H1 (cell line): ENCODE measurements around the gene FAH.

Source experiments
- BRCA1 ChIP-seq: IDR thresholded peaks from 2 replicates; pipeline ENCODE4 v1.6.1; 2012; ENCODE audit warnings: low read depth, low read length, improper control_type of control experiment
- CEBPB ChIP-seq: IDR thresholded peaks from 2 replicates; pipeline ENCODE4 v1.6.1; 2012; ENCODE audit warnings: low read depth, low read length
- EZH2 ChIP-seq: fragments of 200-600 bp; sonication (generic); IDR thresholded peaks from 2 replicates; pipeline ENCODE4 v1.7.1; 2012; ENCODE audit warnings: low read depth, mild to moderate bottlenecking, moderate library complexity, low read length, inconsistent platforms; ENCODE audit not compliant: severe bottlenecking
- POLR2A ChIP-seq, 2 experiments: IDR thresholded peaks; 1 replicate in 1 of 2; 2 replicates in 1 of 2; pipeline ENCODE4 v1.6.1; 2011; ENCODE audit warnings: low read depth in 2 of 2, low read length in 2 of 2, mild to moderate bottlenecking in 2 of 2; ENCODE audit errors: control extremely low read depth in 1 of 2
- POLR2AphosphoS5 ChIP-seq: IDR thresholded peaks from 2 replicates; pipeline ENCODE4 v1.6.1; 2011; ENCODE audit warnings: low read depth, low read length
- RNF2 ChIP-seq: fragments of 200-900, 300-1000 bp; sonication (generic); IDR thresholded peaks from 2 replicates; pipeline ENCODE4 v1.7.1; 2016; ENCODE audit warnings: borderline replicate concordance, low read depth, mild to moderate bottlenecking, antibody characterized with exemption, low read length; ENCODE audit not compliant: poor library complexity, severe bottlenecking; ENCODE audit errors: missing control alignments
- TF ChIP-seq, protein P1 (sequence below), 3 experiments: IDR thresholded peaks; 1 replicate in 2 of 3; 2 replicates in 1 of 3; pipeline versions ENCODE4 v1.5.1 to v1.6.1; 2011; ENCODE audit warnings: low read length in 3 of 3, mild to moderate bottlenecking in 3 of 3, inconsistent platforms in 2 of 3, low read depth in 1 of 3, moderate library complexity in 1 of 3; ENCODE audit not compliant: insufficient read depth in 1 of 3; ENCODE audit errors: control extremely low read depth in 1 of 3

- TF ChIP-seq BRCA1 (no peak), POLR2A (IDR thresholded peaks at IDR 0.05; ENCODE audit: control extremely low read depth in 1 of 2, low read depth in 2 of 2, low read length in 2 of 2) (no peak), CEBPB (no peak), EZH2 (no peak), RNF2 (no peak), POLR2AphosphoS5 (no peak)
- TF ChIP-seq, protein P1, sequence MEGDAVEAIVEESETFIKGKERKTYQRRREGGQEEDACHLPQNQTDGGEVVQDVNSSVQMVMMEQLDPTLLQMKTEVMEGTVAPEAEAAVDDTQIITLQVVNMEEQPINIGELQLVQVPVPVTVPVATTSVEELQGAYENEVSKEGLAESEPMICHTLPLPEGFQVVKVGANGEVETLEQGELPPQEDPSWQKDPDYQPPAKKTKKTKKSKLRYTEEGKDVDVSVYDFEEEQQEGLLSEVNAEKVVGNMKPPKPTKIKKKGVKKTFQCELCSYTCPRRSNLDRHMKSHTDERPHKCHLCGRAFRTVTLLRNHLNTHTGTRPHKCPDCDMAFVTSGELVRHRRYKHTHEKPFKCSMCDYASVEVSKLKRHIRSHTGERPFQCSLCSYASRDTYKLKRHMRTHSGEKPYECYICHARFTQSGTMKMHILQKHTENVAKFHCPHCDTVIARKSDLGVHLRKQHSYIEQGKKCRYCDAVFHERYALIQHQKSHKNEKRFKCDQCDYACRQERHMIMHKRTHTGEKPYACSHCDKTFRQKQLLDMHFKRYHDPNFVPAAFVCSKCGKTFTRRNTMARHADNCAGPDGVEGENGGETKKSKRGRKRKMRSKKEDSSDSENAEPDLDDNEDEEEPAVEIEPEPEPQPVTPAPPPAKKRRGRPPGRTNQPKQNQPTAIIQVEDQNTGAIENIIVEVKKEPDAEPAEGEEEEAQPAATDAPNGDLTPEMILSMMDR (IDR thresholded peaks at IDR 0.05; ENCODE audit: control extremely low read depth in 1 of 3, insufficient read depth in 1 of 3, low read depth in 1 of 3, low read length in 3 of 3): no peak
Observed at GRCh38 chr15:80208758-80209734, 56.2 kb downstream of the FAH start.
